Endothelial cell of umbilical vein (primary cell): ENCODE results near the gene CYP11A1. TPM values are rescaled to one million over a fixed set of nuclear protein-coding genes. Genes with fewer than 3 reads are reported as not detected.

ENCODE experiments used
- BruUV-seq: library from RNA; stranded (reverse); fragments of 400-500 nt; replicated peaks from 2 replicates; lab custom pipeline; 2021; lab: Mats Ljungman, UMichigan
- CTCF ChIA-PET: fragments of 300-600, 350-600 bp; sonication (Branson Sonifier 250); formaldehyde crosslinking; loops from one replicate; lab custom pipeline; 2021; ENCODE audit warnings: antibody characterized with exemption, inconsistent platforms; lab: Charles Lee
- POLR2A ChIA-PET: fragments of 300-600, 350-600 bp; sonication (Branson Sonifier 250); formaldehyde crosslinking; loops from one replicate; lab custom pipeline; 2021; ENCODE audit warnings: antibody characterized with exemption, inconsistent platforms; lab: Charles Lee
- DNase-seq: peaks from one replicate; pipeline ENCODE4 v3.0.0-alpha.2; 2011; ENCODE audit warnings: low read depth, low spot score
- FAIRE-seq: peaks from 2 replicates; lab custom pipeline; 2011; peaks lifted over from hg19 to GRCh38; lab: Jason Lieb, UNC
- H2AFZ ChIP-seq: 2 replicates; pipeline ENCODE4 v1.6.0; 2012; ENCODE audit warnings: low read depth, low read length, control low read depth, inconsistent platforms
- H3K27ac ChIP-seq: 2 replicates; pipeline ENCODE4 v1.5.1; 2011; ENCODE audit warnings: low read depth, mild to moderate bottlenecking, control low read depth, low read length, moderate library complexity; ENCODE audit not compliant: insufficient read depth
- H3K27me3 ChIP-seq, 2 experiments: 2 replicates each; pipeline versions ENCODE4 v1.6.0 to v1.6.1; 2011; ENCODE audit warnings: low read length in 2 of 2, mixed read lengths in 1 of 2; ENCODE audit not compliant: control insufficient read depth in 2 of 2, insufficient read depth in 2 of 2
- H3K36me3 ChIP-seq, 2 experiments: 2 replicates in 1 of 2; 3 replicates in 1 of 2; pipeline ENCODE4 v1.5.1; 2011; ENCODE audit warnings: low read length in 2 of 2, mild to moderate bottlenecking in 1 of 2, moderate library complexity in 1 of 2; ENCODE audit not compliant: control insufficient read depth in 2 of 2, insufficient read depth in 2 of 2; ENCODE audit errors: extremely low read depth in 1 of 2
- H3K4me1 ChIP-seq: 3 replicates; pipeline ENCODE4 v1.5.1; 2011; ENCODE audit warnings: mild to moderate bottlenecking, low read length; ENCODE audit not compliant: control insufficient read depth, insufficient read depth; ENCODE audit errors: extremely low read depth
- H3K4me2 ChIP-seq: 2 replicates; pipeline ENCODE4 v1.6.1; 2011; ENCODE audit warnings: low read length, control low read depth, mixed read lengths; ENCODE audit not compliant: insufficient read depth
- H3K4me3 ChIP-seq, 3 experiments: fragments of 200-600 bp in 1 of 3; sonication (generic), shearing (Covaris generic) in 1 of 3; replicated peaks in 1 of 3; 2 replicates each; pipeline ENCODE4 v1.5.1; 2011 to 2016; ENCODE audit warnings: control low read depth in 3 of 3, low read length in 3 of 3, mild to moderate bottlenecking in 2 of 3, inconsistent platforms in 1 of 3, low read depth in 1 of 3, moderate library complexity in 1 of 3; ENCODE audit not compliant: insufficient read depth in 1 of 3
- H3K79me2 ChIP-seq: 2 replicates; pipeline ENCODE4 v1.6.0; 2012; ENCODE audit warnings: low read length, inconsistent platforms; ENCODE audit not compliant: control insufficient read depth, insufficient read depth
- H3K9ac ChIP-seq: replicated peaks from 2 replicates; pipeline ENCODE3; 2011; ENCODE audit warnings: low read length, control low read depth; ENCODE audit not compliant: insufficient read depth; ENCODE audit errors: extremely low read depth
- H3K9me1 ChIP-seq: replicated peaks from 3 replicates; pipeline ENCODE4 v1.6.0; 2011; ENCODE audit warnings: mild to moderate bottlenecking, low read length; ENCODE audit not compliant: control insufficient read depth, insufficient read depth; ENCODE audit errors: extremely low read depth
- H3K9me3 ChIP-seq: replicated peaks from 2 replicates; pipeline ENCODE4 v1.5.1; 2012; ENCODE audit warnings: low read length, inconsistent platforms; ENCODE audit not compliant: control insufficient read depth, insufficient read depth
- H4K20me1 ChIP-seq: replicated peaks from 2 replicates; pipeline ENCODE3; 2011; ENCODE audit warnings: mild to moderate bottlenecking, low read length; ENCODE audit not compliant: control insufficient read depth, insufficient read depth; ENCODE audit errors: extremely low read depth
- EZH2 ChIP-seq: IDR thresholded peaks from 2 replicates; pipeline ENCODE4 v1.6.1; 2012; ENCODE audit warnings: borderline replicate concordance, low read depth, mild to moderate bottlenecking, moderate library complexity, low read length, inconsistent platforms; ENCODE audit not compliant: severe bottlenecking
- FOS ChIP-seq: IDR thresholded peaks from 2 replicates; pipeline ENCODE4 v1.6.1; 2011; ENCODE audit warnings: mild to moderate bottlenecking, low read length, moderate library complexity, borderline replicate concordance; ENCODE audit not compliant: insufficient read depth
- GATA2 ChIP-seq: IDR thresholded peaks from 2 replicates; pipeline ENCODE4 v1.7.0; 2011; ENCODE audit warnings: low read depth, mild to moderate bottlenecking, moderate library complexity, mixed read lengths, low read length; ENCODE audit not compliant: insufficient read length, insufficient read depth
- JUN ChIP-seq: IDR thresholded peaks from 2 replicates; pipeline ENCODE4 v1.6.1; 2011; ENCODE audit warnings: borderline replicate concordance, low read depth; ENCODE audit not compliant: insufficient read length, insufficient read depth
- MYC ChIP-seq: IDR thresholded peaks from one replicate; pipeline ENCODE4 v1.6.1; 2011; ENCODE audit warnings: mild to moderate bottlenecking, low read depth, low read length
- POLR2A ChIP-seq: IDR thresholded peaks from 2 replicates; pipeline ENCODE4 v1.6.1; 2012; ENCODE audit warnings: low read depth, mild to moderate bottlenecking, control low read depth, low read length
- POLR2AphosphoS5 ChIP-seq: IDR thresholded peaks from 2 replicates; pipeline ENCODE4 v1.6.1; 2012; ENCODE audit warnings: low read depth, mild to moderate bottlenecking, control low read depth, low read length, moderate library complexity; ENCODE audit not compliant: insufficient read depth
- dilution Hi-C: fragments of 300-500 bp; cut with MboI; formaldehyde crosslinking; loops from one replicate; pipeline ENCODE4 v1.15.0; 2019; ENCODE audit warnings: low sequenced_read_pairs; ENCODE audit not compliant: extremely low pct_ligation_motif_present
- intact Hi-C: fragments of 100-400 bp; cut with micrococcal nuclease; formaldehyde crosslinking; loops from one replicate; pipeline ENCODE4 v1.10.0; 2022
- polyA plus RNA-seq, 4 experiments: library from polyadenylated mRNA; depleted of rRNA in 3 of 4; stranded (reverse) in 3 of 4; unstranded in 1 of 4; fragments of >200 nt; gene quantifications; 2 replicates each; pipeline versions ENCODE4 v1.2.1 to v1.2.3, GENCODE V29; 2011 to 2012; ENCODE audit warnings: missing spikeins in 1 of 4
- total RNA-seq: library from RNA; stranded (reverse); gene quantifications from 2 replicates; pipeline ENCODE4 v1.2.3, GENCODE V29; 2021
- TF ChIP-seq, protein P1 (sequence below): IDR thresholded peaks from 2 replicates; pipeline ENCODE4 v1.6.1; 2011; ENCODE audit not compliant: insufficient read depth, insufficient read length
- TF ChIP-seq, protein P2 (sequence below), 2 donors: IDR thresholded peaks; 1 replicate in 1 of 2; 2 replicates in 1 of 2; pipeline ENCODE4 v1.5.1; 2011; ENCODE audit warnings: low read length in 2 of 2, mild to moderate bottlenecking in 2 of 2, moderate library complexity in 2 of 2, control low read depth in 1 of 2, inconsistent platforms in 1 of 2, low read depth in 1 of 2; ENCODE audit not compliant: insufficient read depth in 1 of 2; ENCODE audit errors: extremely low read depth in 1 of 2

The CYP11A1 gene
- total and polyA plus RNA-seq, 2 donors (not counting 3 experiments of a cell fraction or from before 2014, with no cell fraction given), result 0.08 TPM; not detected in 1

DNA sequence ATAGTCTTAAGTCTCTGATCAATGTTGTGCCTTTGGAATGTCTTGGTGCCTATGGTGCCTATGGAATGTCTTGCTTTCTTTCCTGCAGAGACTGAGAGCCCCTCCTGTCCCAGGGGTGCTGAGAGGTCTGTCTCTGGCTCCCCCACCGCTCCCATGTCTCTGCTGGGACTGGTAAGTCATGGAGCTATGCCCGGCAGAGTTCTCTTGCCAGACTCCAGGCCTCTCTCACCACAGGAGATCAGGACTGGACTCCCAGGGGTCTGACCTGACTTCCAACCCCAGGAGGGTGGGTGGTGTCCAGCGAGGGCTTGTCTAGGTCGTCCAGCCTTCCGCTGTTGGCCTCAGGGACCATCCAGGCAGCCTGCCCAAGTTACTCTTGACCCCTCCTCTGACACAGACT is 14.0 kb upstream of the CYP11A1 start:
- Histone ChIP-seq H3K27ac (no peak overlapping the region), H3K79me2 (no peaks in the 10 kb centered on the region), H2AFZ (no peak overlapping the region), H3K9me1 (no peaks in the 10 kb centered on the region), H3K4me3 (no peak overlapping the region), H3K27me3 (no peaks in the 10 kb centered on the region), H4K20me1 (no peaks in the 10 kb centered on the region), H3K36me3 (no peaks in the 10 kb centered on the region), H3K9ac (no peak overlapping the region), H3K4me1 (peaks cover 27% of the 10 kb centered on the region), H3K4me2 (no peak overlapping the region), H3K9me3 (no peaks in the 10 kb centered on the region)
- dilution Hi-C loops (no loop called here), intact Hi-C loops (no loop called here)
- CTCF ChIA-PET, result interaction anchor here (1.1 to 13.9 kb wide), 11 partner anchors 22 to 387 kb away, joined by 3 to 313 read pairs (median 7); partner anchors contain the start of gene UBL7
- TF ChIP-seq FOS (no peak), EZH2 (no peak), POLR2A (no peak), GATA2 (no peak), JUN (no peak), POLR2AphosphoS5 (no peak), MYC (no peak)
- TF ChIP-seq, protein P1, sequence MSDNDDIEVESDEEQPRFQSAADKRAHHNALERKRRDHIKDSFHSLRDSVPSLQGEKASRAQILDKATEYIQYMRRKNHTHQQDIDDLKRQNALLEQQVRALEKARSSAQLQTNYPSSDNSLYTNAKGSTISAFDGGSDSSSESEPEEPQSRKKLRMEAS, result no peak
- TF ChIP-seq, protein P2, sequence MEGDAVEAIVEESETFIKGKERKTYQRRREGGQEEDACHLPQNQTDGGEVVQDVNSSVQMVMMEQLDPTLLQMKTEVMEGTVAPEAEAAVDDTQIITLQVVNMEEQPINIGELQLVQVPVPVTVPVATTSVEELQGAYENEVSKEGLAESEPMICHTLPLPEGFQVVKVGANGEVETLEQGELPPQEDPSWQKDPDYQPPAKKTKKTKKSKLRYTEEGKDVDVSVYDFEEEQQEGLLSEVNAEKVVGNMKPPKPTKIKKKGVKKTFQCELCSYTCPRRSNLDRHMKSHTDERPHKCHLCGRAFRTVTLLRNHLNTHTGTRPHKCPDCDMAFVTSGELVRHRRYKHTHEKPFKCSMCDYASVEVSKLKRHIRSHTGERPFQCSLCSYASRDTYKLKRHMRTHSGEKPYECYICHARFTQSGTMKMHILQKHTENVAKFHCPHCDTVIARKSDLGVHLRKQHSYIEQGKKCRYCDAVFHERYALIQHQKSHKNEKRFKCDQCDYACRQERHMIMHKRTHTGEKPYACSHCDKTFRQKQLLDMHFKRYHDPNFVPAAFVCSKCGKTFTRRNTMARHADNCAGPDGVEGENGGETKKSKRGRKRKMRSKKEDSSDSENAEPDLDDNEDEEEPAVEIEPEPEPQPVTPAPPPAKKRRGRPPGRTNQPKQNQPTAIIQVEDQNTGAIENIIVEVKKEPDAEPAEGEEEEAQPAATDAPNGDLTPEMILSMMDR (IDR thresholded peaks at IDR 0.05; ENCODE audit: extremely low read depth in 1 of 2, insufficient read depth in 1 of 2, low read depth in 1 of 2, low read length in 2 of 2), result no peak
- no peak for FAIRE-seq
- no peak for DNase-seq
- POLR2A ChIA-PET, result no interaction called here
- BruUV-seq, result no TSS peak
